ENCODE measurements around the gene SLC9A9. TPM values are rescaled to one million over a fixed set of nuclear protein-coding genes. Genes with fewer than 3 reads are reported as not detected.
A peak's percentile ranks its signal among the peaks of the same experiment; 100 is the strongest.
"Not testable (repeated sequence)": the region's sequence is repeated elsewhere in the genome, so short reads cannot be mapped to it uniquely, and the experiment has no call there.

Gene SLC9A9
- polyA plus RNA-seq (ENCODE audit: insufficient read length in 12 of 12): 10 to 100 TPM in 10 of 12 donors, 1 to 10 TPM in 1, not detected in 1; 9.4 to 16.5 (median 11.6) TPM
- long read RNA-seq, donor 1, partial matches to known transcripts: 0 of 2 reads
- long read RNA-seq, donor 1, other reads (novel, unspliced or antisense): 0 of 2 reads
- long read RNA-seq, donor 2, partial matches to known transcripts: 0 of 3 reads
- long read RNA-seq, donor 2, other reads (novel, unspliced or antisense): 0 of 3 reads
- long read RNA-seq, donor 3: 0 reads
- long read RNA-seq, donor 4, partial matches to known transcripts: 0 of 3 reads
- long read RNA-seq, donor 4, other reads (novel, unspliced or antisense): 0 of 3 reads
- long read RNA-seq, donor 5: 0 reads
- long read RNA-seq, donor 6, partial matches to known transcripts: 0 of 2 reads
- long read RNA-seq, donor 6, other reads (novel, unspliced or antisense): 0 of 2 reads
- long read RNA-seq, donor 7, partial matches to known transcripts: 0 of 2 reads
- long read RNA-seq, donor 7, other reads (novel, unspliced or antisense): 0 of 2 reads
- long read RNA-seq, donor 8, partial matches to known transcripts: 0 of 2 reads
- long read RNA-seq, donor 8, other reads (novel, unspliced or antisense): 0 of 2 reads
- long read RNA-seq, donor 9: 0 reads
- long read RNA-seq, donor 10, partial matches to known transcripts: 0 of 1 reads
- long read RNA-seq, donor 10, other reads (novel, unspliced or antisense): 0 of 1 reads
- long read RNA-seq, donor 11, partial matches to known transcripts: 0 of 3 reads
- long read RNA-seq, donor 11, other reads (novel, unspliced or antisense): 0 of 3 reads

DNA sequence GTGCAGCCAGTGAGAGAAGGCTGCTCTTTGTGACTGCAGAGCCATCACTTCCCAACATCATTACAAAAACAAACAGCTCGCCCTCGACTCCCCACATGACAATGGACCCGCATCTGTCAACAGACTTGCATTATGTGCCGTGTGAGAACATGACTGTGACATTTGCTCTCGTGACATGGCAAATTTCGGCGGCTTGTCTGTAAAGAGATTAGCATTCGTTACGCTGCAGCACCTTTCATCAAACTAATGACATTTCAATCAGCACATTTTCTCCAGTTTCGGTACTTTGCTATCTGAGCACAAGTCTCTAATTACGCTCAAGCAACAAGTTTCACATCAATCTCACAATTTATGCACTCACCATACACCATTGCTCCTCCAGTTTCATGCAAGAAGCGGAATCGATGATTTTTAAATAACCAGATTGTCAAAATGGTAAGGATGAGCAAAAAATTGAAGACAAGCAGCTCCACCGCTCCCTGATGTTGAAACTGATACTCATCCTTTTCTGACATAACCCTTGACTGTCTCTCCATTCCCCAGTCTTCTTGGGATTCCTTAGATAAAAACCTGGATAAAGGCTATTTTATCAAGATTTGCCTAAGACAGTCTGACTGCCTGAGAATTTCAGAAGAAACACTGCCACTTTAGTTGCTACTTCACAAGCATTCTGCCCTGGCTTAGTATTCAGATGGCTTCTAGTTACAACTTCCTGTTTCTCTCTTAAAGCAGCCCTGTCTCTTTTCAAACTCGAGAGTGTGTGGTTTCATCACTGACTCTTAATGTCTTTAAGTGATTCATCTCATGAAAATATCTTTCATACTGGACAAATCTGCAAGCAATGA lies at the start of gene SLC9A9:
TSS of gene SLC9A9 (minus strand) at position 682 of the 845 bp plus-strand sequence. CDS start at position 536, 146 bp downstream.
- peak; percentile 67 for DNase-seq

DNA sequence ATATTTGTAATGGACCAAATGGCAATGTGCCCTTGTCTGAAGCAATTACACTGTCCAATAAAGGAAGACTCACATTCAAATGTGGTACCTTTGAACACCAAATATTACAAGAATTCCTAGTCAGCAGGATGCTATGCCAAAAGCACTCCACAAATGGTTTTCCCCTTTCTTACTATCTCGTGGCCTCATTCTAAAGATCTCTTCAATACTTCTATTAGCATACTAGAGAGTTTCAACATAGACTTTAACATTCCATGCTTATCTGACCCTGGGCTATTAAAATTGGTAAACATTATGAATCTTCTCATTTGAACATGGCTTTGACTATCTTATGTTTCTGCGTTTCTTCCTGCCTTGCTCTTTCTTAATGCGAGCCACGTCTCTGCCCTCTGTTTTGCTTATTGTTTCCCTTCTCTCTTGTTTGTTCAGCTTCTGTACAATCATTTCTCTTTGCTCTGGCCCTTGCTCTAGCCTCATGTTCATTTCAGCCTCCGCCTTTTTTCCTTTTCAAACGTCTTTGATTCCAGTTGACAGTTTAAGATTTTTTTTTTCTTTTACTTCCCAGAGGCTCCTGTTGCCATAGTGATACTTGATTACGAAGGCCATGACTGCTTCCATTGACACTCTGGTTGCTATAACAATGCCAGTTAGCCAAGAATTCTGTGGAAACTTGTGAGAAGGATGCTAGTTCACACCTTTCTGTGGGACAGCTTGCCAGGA lies 49.5 kb upstream of the SLC9A9 start:
- no peak for DNase-seq

DNA sequence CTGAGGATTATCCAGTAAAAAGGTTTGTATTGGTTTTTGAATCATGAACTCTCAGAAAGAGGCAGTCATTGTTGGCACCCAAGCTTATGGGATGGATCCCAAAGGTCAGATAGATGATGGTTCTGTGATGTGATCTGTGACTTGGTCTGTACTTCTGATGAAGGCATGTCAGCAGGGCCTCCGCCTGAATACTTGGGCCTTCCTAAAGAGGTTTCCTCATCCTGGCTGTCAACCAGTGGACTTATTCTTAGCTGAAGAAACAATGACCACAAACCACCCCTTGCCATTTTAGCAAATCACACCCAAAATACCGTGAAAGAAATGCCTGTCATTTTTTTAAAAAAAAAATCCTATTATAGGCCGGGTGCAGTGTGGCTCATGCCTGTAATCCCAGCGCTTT lies 48.2 kb upstream of the SLC9A9 start:
- no peak for DNase-seq

DNA sequence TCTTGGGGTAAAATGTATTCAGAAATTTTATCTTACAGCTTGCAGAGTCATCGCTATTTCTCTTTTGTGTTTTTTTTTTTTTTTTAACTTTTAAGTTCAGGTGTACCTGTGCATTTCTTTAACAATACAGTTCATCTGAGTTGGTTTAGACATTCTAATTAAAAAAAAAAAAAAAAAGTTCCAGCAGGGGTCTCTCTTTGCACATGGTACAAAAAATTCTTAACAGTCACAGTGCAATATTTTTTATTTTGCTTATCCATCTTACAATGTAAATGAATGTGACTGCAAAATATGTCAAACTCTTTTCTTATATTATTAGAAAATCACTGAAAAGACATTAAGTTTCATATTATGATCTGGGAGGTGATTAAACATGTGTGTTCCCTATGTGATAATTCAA lies 47.5 kb upstream of the SLC9A9 start:
- DNase-seq: no peak

DNA sequence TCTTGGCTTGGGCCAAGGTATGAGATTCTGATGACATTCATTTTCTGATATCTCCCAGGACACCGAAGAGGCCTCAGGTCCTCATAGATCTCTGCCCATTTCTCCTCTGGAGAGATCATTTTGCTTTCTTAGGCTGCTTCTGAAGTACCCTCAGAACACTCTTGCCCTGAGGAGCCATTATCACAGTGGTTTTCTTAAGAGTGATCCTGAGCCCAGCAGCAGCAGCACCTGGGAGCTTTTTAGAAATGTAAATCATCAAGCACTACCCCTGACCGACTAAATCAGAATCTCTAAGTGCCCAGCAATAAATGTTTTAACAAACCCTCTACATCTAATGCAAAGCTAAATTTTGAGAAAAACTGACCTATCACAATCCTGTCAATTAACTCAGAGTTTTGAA lies 40.6 kb upstream of the SLC9A9 start:
- no peak for DNase-seq

DNA sequence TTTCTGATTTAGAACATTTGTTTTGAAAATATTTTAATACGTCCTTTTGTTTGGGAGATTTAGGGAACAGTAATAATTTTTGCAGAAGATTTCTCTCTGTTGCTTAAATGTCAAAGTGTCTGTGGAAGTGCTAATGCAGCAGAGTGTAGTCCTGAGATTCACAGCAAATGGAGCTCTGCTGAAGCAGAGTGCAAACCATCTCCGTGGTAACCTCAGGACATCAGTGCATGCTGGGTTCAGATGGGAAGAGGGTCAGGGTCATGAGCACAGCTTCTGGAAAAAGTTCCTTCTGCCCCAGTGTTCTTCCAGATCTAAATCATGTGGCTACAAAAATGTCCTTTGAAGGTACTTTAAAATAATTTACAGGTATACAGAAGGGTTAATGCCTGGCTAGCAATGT lies 39.9 kb upstream of the SLC9A9 start:
- no peak for DNase-seq

DNA sequence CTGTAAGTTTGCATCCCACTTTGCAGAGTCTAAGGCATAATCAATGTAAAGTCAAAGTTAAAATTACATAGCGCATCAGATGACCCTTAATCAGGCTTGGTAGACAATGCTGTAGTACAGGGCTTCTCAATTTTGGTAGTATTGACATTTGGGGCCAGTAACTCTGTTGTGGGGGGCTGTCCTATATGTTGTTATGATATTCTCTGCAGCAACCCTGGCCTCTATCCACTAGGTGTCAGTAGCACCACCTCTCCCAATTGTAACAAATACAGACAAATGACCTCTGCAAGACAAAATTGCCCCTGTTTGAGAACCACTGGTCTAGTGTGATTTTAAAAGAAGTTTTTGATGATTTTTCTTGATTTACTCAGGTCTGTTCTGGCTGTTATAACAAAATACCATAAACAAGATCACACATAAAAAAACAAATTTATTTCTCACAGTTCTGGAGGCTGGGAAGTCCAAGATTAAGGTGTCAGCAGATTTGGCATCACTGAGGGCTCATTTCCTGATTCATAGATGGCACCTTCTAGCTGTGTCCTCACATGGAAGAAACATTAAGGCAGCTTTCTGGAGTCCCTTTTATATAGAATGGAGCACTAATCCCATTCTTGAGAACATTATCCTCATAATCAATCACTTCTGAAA lies 37.6 kb upstream of the SLC9A9 start:
- no peak for DNase-seq

DNA sequence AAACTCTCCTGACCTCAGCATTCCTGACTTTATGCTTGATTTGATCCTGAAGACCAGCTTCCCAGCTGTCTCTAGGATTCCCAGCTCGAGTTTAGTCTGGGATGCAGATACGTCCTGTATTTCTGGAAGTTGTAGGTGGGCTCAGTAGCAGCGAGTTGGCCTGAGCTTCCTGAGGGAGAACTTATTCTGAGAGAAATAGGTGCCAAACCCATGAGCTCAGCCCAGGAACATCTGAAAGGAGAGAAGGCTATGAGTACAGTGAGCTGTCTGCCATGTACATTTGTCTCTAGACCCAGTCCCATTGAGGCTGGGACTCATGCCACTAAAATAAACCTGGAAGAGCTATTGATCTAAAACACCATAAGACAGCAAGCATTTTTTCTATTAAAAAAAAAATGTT lies 36.6 kb upstream of the SLC9A9 start:
- DNase-seq: peak; percentile 43

DNA sequence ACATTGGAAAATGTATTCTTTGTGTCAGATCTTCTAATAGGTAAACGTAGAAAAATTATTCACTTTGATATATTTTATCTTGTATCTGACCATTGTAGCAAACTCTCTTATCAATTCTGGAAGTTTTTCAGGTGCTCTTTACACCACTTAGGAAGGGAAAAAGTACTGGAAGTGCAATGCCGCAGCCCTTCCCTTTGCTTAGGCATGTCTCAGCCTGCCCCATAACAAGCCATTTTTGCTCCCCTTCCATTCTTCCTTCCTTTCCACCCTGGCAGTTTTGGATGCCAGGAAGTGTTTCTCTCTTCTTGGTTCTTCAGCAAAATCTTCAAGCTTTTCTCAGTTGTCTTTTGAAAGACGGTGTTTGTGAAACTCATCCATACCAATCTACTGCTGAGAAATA lies 34.9 kb upstream of the SLC9A9 start:
- DNase-seq: no peak

DNA sequence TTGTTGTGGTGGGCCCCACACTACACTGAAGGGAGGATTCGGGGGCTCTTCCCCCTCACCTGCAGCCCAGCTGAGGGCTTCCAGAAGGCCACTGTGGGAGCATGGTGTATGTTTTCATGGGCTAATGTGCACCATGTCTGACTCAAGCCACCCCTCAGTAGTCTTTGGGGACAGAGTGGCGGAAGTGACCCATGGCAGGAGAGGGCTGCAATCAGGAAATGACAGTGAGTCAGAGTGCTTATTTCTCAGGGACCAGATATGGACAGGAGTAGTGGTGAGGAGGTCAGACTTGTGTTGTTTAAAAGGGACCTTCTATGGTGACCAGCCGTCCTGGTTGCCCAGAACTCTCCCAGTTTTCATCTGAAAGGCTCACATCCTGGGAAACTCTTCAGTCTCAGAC lies 32.8 kb upstream of the SLC9A9 start:
- no peak for DNase-seq

DNA sequence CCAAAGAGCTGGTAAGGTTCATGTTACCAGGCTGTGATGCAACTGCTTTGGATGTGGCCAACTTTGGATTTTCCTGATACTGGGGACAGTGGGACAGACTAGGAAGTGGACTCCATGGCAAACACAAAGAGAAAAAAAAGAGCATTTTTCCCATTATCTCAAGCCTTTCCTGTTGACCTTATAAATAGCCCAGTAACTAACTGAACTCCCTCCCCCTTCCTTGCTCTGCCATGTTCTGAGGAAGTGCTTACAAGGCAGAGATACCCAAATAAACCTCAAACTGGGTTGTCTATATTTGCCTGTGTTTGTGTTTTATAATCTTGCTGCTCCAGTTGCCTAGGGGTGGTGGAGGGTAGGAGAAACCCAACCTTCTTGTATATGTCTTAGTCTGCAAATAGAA lies 27.3 kb upstream of the SLC9A9 start:
- no peak for DNase-seq

DNA sequence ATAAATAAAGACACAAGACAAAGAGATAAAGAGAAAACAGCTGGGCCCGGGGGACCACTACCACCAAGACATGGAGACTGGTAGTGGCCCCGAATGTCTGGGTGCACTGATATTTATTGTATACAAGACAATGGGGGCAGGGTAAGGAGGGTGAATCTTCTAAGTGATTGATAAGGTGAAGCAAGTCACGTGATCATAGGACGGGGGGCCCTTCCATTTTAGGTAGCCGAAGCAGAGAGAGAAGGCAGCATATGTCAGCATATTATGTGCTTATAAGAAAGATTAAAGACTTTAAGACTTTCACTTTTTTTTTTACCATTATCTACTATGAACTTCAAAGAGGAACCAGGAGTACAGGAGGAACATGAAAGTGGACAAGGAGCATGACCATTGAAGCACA lies 25.3 kb upstream of the SLC9A9 start:
- DNase-seq: not testable (repeated sequence)

DNA sequence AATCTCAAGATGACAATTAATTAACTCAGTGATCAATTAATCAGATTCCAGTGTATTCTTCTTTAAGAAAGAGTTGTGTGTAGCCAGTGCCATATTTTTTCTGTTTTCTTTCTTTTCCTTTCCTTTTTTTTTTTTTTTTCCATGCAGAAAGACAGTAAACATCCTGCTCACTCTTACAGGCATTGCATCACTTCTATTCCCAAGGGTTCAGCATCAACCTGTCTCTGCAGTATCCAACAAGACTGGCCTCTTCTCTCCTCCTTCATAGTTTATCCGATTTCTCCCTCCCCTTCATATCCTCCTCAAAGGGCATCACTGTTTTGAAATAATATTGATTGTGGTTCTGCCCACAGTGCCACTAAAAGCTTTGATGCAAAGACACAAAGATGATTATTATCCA lies 17.0 kb upstream of the SLC9A9 start:
- no peak for DNase-seq

DNA sequence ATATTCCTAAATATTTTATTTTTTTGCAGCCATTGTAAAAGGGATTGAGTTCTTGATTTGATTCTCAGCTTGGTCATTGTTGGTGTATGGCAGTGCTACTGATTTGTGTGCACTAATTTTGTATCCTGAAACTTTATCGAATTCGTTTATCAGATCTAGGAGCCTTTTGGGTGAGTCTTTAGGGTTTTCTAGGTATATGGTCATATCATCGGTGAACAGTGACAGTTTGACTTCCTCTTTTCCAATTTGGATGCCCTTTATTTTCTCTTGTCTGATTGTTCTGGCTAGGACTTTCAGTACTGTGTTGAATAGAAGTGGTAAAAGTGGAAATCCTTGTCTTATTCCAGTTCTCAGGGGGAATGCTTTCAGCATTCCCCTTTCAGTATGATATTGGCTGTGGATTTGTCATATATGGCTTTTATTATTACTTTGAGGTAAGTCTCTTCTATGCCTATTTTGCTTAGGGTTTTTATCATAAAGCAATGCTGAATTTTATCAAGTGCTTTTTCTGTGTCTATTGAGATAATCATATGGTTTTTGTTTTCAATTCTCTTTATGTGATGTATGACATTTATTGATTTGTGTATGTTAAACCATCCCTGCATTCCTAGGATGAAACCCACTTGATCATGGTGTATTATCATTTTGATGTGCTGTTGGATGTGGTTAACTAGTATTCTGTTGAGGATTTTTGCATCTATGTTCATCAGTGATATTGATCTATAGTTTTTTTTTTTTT lies 11.4 kb upstream of the SLC9A9 start:
- no peak for DNase-seq

DNA sequence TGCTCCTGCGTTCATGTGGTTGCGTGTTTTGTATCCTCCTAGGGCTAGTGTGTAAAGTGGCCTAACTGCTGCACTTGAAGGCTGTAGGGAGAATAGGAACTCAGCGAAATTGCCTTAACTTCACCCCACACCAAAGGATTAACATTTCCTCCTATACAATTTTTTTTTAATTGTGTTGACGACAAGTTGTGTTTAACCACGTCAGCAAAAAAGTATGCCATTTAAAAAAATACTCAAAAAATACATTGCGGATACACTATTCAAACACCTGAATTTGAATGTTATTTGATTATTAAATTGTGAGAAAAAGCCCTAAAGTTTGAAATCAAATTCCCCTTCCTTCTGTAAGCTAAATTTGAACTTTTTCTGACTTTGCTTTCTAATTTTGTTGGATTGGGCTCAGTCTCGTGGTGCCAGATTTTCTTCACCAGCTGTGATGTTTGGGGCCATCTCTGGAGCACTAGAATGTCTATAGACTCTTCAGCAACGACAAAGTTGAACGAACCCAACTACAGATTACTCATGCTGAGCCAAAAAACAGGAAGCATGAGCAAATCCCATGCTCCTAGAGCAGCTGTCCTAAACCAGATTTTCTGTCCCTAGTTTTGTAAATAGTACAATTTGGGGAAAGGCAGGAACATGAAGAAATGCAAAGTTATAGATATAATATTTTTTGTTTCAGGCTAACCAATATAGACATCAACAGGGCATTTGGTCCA lies 8.1 kb upstream of the SLC9A9 start:
- no peak for DNase-seq

DNA sequence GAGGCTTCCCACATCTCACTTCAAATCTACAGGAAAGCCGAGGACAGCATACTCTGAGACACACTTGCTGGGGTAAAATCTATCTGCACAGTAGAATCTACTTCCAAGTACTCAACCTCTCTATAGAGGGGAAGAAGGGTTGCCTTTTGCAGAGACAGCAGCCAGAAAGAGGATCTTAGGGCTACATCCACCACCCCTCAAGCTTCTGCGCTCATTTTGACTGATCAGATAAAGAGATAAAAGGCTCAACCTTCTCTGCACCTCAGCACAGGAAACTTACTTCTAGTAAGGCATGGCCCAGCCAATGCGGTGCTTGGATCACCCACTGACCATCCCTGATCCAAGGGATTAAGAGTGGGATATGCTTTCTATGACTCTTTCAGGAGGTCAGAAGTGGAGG lies 6.9 kb upstream of the SLC9A9 start:
- no peak for DNase-seq

DNA sequence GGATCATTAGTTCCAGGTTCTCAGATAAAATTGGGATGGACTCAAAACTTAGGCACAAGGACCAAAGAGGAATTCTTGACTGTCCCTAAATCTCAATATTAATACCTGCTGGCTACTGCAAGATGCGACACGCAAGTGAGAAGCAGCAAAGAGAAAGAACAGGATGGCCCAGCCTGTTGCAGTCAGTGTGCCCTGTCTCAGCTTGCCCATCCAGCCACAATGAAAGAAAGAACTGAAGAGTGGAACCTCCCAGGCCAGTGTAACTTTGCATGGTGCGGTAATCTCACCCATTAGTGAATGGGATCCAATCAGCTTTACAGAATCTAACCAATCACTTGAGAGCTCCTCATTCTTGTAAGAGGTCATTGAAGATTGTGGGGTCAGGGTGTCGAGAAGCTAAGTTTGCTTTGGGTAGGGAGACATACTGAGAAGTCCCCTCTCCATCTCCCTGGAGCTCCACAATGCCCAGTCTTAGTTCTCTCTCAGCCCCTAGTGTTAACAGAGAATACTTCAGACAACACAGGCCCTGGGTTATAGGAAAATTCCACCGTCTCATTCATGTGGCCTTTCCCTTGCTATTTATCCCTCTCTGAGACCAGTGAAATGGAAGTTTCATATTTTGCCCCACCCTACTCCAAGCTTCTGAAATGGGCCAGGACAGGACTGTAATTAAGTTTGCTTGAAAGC lies 3.2 kb upstream of the SLC9A9 start:
- DNase-seq: no peak

DNA sequence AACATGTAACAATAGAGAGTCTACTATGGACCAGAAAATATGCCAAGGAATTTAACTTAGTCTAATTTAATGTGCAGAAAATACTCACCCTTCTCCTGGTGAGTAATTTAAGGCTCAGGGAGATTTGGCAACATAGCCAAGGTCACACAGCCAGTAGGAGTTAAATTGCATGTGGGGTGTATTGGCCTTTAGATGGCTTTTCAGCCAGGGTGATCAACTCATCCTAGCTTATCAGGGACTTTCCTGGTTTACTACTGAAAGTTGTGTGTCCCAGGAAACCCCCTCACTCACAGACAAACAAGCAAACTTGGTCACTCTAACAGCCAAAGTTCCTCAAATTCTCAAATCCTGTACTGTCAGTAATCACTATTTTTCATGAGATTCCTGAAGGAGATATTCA lies 2.6 kb upstream of the SLC9A9 start:
- no peak for DNase-seq

Measured in muscle of arm (tissue), 14 donors.